PC-9 (cell line): ENCODE results near the gene CRYGS. TPM values are rescaled to one million over a fixed set of nuclear protein-coding genes. Genes with fewer than 3 reads are reported as not detected.
"Not testable (repeated sequence)": the region's sequence is repeated elsewhere in the genome, so short reads cannot be mapped to it uniquely, and the experiment has no call there.

ENCODE experiments used
- BruUV-seq: library from RNA; stranded (reverse); fragments of 400-500 nt; replicated peaks from 2 replicates; lab custom pipeline; 2021; lab: Mats Ljungman, UMichigan
- CTCF ChIA-PET: fragments of 300-600 bp; sonication (Branson Sonifier 250); formaldehyde crosslinking; loops from one replicate; lab custom pipeline; 2022; ENCODE audit warnings: antibody characterized with exemption; lab: Charles Lee
- POLR2A ChIA-PET: fragments of 300-600 bp; sonication (Branson Sonifier 250); formaldehyde crosslinking; loops from one replicate; lab custom pipeline; 2022; ENCODE audit warnings: antibody characterized with exemption; ENCODE audit not compliant: unreplicated experiment; lab: Charles Lee
- DNase-seq, 2 experiments: peaks; one replicate each; pipeline versions ENCODE4 v3.0.0 to v3.0.0-alpha.2; 2015 to 2022; ENCODE audit warnings: mixed read lengths in 1 of 2
- H2AFZ ChIP-seq: fragments of 200-600 bp; sonication (generic); 2 replicates; pipeline ENCODE4 v1.8.1; 2017; ENCODE audit warnings: antibody characterized with exemption
- H3F3A ChIP-seq: fragments of 200-600 bp; sonication (generic); 2 replicates; pipeline ENCODE4 v1.8.1; 2017; ENCODE audit warnings: antibody characterized with exemption, mild to moderate bottlenecking, low read depth; ENCODE audit not compliant: insufficient read depth
- H3K27ac ChIP-seq: fragments of 200-600 bp; sonication (generic); 2 replicates; pipeline ENCODE4 v1.6.1; 2016; ENCODE audit warnings: mixed run types
- H3K27me3 ChIP-seq: fragments of 200-600 bp; sonication (generic); 2 replicates; pipeline ENCODE4 v1.6.1; 2016; ENCODE audit warnings: low read depth, mixed run types; ENCODE audit not compliant: insufficient read depth
- H3K36me3 ChIP-seq: fragments of 200-600 bp; sonication (generic); 2 replicates; pipeline ENCODE4 v1.6.1; 2016; ENCODE audit warnings: low read depth, mixed run types
- H3K4me1 ChIP-seq: fragments of 200-600 bp; sonication (generic); replicated peaks from 2 replicates; pipeline ENCODE4 v1.6.1; 2016; ENCODE audit warnings: mixed run types; ENCODE audit not compliant: insufficient read depth
- H3K4me2 ChIP-seq: fragments of 200-600 bp; sonication (generic); 2 replicates; pipeline ENCODE4 v1.6.1; 2017; ENCODE audit warnings: mixed run types
- H3K4me3 ChIP-seq: fragments of 200-600 bp; sonication (generic); 2 replicates; pipeline ENCODE4 v1.6.1; 2016; ENCODE audit warnings: mixed run types
- H3K79me2 ChIP-seq: fragments of 200-600 bp; sonication (generic); 2 replicates; pipeline ENCODE4 v1.6.1; 2017; ENCODE audit warnings: low read depth, mixed run types
- H3K9me2 ChIP-seq: fragments of 200-600 bp; sonication (generic); 2 replicates; pipeline ENCODE4 v1.8.1; 2017; ENCODE audit warnings: mild to moderate bottlenecking; ENCODE audit not compliant: insufficient read depth
- H3K9me3 ChIP-seq: fragments of 200-600 bp; sonication (generic); 2 replicates; pipeline ENCODE4 v1.8.1; 2016; ENCODE audit warnings: low read depth; ENCODE audit not compliant: insufficient read depth
- H4K20me1 ChIP-seq: fragments of 200-600 bp; sonication (generic); 2 replicates; pipeline ENCODE4 v1.8.1; 2017; ENCODE audit not compliant: insufficient read depth
- EZH2 ChIP-seq: fragments of 200-600 bp; sonication (generic); IDR thresholded peaks from 2 replicates; pipeline ENCODE4 v1.8.0; 2017; ENCODE audit warnings: antibody characterized with exemption, low read depth
- intact Hi-C: fragments of 100-400 bp; cut with micrococcal nuclease; formaldehyde crosslinking; loops from one replicate; pipeline ENCODE4 v1.10.0; 2022; ENCODE audit not compliant: unreplicated experiment
- total RNA-seq: library from RNA; stranded (reverse); gene quantifications from 2 replicates; pipeline ENCODE4 v1.2.3, GENCODE V29; 2021
- TF ChIP-seq, protein P1 (sequence below): fragments of 200-600 bp; sonication (generic); conservative IDR thresholded peaks from 2 replicates; pipeline ENCODE4 v1.6.1; 2017; ENCODE audit warnings: mixed run types, antibody characterized with exemption, mild to moderate bottlenecking, moderate library complexity

Gene CRYGS
- total RNA-seq, 1 experiment from 2014 or later = 2.8 TPM

DNA sequence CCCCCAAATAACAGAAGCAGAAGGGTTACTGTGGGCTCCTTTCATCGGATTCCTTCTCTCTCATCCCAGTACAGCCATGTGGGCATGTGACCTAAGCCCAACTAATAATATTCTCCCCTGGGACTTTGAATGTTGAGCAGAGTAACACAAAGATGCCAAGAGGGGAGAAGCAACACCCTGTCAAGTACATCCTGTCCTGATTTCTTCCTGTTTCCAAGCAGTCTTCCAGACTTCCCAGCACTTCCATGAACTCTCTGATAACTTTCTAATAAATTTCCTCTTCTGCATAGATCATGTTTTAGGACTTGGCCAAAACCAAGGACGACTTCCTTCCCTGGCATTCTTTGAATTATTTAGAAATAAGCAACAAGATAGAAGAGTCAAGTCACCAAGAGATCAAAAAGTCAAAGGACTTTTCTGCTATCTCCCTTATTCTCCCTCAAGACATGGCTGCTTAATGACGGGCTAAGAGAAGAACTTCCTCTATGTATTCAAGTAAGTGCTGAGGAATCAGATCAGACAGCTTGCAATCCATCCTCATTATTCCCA, 37.9 kb downstream of the CRYGS start:
- no peaks in the 10 kb centered on the region for H3F3A ChIP-seq
- H3K27me3 ChIP-seq = peaks cover 95% of the 10 kb centered on the region
- H3K36me3 ChIP-seq = no peaks in the 10 kb centered on the region
- H3K9me3 ChIP-seq = no peaks in the 10 kb centered on the region
- DNase-seq = no peak
- POLR2A ChIA-PET = no interaction called here
- no peak overlapping the region for H3K4me3 ChIP-seq
- TF ChIP-seq, protein P1, sequence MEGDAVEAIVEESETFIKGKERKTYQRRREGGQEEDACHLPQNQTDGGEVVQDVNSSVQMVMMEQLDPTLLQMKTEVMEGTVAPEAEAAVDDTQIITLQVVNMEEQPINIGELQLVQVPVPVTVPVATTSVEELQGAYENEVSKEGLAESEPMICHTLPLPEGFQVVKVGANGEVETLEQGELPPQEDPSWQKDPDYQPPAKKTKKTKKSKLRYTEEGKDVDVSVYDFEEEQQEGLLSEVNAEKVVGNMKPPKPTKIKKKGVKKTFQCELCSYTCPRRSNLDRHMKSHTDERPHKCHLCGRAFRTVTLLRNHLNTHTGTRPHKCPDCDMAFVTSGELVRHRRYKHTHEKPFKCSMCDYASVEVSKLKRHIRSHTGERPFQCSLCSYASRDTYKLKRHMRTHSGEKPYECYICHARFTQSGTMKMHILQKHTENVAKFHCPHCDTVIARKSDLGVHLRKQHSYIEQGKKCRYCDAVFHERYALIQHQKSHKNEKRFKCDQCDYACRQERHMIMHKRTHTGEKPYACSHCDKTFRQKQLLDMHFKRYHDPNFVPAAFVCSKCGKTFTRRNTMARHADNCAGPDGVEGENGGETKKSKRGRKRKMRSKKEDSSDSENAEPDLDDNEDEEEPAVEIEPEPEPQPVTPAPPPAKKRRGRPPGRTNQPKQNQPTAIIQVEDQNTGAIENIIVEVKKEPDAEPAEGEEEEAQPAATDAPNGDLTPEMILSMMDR = no peak
- no peak for TF ChIP-seq EZH2
- H2AFZ ChIP-seq = no peak overlapping the region
- no peaks in the 10 kb centered on the region for H4K20me1 ChIP-seq
- intact Hi-C loops = no loop called here
- H3K27ac ChIP-seq = no peak overlapping the region
- H3K79me2 ChIP-seq = no peaks in the 10 kb centered on the region
- H3K9me2 ChIP-seq = no peaks in the 10 kb centered on the region
- BruUV-seq = no TSS peak
- H3K4me2 ChIP-seq = no peak overlapping the region
- CTCF ChIA-PET = no interaction called here
- no peaks in the 10 kb centered on the region for H3K4me1 ChIP-seq

DNA sequence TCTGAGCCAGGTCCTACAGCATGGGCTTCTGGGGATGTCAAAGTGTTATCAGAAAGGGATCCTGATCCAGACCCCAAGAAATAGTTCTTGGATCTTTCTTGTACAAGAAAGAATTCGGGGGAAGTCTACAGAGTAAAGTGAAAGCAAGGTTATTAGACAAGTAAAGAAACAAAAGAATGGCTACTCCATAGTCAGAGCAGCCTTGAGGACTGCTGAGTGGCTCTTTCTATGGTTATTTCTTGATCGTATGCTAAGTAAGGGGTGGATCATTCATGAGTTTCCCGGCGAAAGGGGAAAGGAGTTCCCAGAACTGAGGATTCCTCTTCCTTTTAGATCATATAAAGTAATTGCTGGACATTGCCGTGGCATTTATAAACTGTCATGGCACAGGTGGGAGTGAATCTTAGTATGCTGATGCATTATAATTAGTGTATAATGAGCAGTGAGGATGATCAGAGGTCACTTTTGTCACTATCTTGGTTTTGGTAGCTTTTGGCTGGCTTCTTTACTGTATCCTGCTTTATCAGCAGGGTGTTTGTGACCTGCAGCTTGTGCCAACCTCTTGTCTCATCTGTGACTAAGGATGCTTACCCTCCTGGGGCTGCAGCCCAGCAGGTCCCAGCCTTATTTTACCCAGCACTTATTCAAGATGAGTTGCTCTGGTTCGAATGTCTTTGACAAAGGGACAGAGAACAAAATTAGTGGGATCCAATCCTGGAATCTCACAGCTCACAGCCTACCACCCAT, 41.0 kb downstream of the CRYGS start:
- no peaks in the 10 kb centered on the region for H4K20me1 ChIP-seq
- H3K9me2 ChIP-seq = no peaks in the 10 kb centered on the region
- no peaks in the 10 kb centered on the region for H3K4me1 ChIP-seq
- H3K27me3 ChIP-seq = peaks cover 87% of the 10 kb centered on the region
- no peaks in the 10 kb centered on the region for H3F3A ChIP-seq
- H3K36me3 ChIP-seq = no peaks in the 10 kb centered on the region
- no peak overlapping the region for H3K4me3 ChIP-seq
- no peak overlapping the region for H3K27ac ChIP-seq
- peak overlapping the region; percentile 30 for H3K4me2 ChIP-seq
- DNase-seq = no peak
- TF ChIP-seq, protein P1 = no peak
- no peak for TF ChIP-seq EZH2
- POLR2A ChIA-PET = no interaction called here
- no peak overlapping the region for H2AFZ ChIP-seq
- CTCF ChIA-PET = no interaction called here
- H3K9me3 ChIP-seq = no peaks in the 10 kb centered on the region
- intact Hi-C loops = no loop called here
- BruUV-seq = no TSS peak
- H3K79me2 ChIP-seq = no peaks in the 10 kb centered on the region

DNA sequence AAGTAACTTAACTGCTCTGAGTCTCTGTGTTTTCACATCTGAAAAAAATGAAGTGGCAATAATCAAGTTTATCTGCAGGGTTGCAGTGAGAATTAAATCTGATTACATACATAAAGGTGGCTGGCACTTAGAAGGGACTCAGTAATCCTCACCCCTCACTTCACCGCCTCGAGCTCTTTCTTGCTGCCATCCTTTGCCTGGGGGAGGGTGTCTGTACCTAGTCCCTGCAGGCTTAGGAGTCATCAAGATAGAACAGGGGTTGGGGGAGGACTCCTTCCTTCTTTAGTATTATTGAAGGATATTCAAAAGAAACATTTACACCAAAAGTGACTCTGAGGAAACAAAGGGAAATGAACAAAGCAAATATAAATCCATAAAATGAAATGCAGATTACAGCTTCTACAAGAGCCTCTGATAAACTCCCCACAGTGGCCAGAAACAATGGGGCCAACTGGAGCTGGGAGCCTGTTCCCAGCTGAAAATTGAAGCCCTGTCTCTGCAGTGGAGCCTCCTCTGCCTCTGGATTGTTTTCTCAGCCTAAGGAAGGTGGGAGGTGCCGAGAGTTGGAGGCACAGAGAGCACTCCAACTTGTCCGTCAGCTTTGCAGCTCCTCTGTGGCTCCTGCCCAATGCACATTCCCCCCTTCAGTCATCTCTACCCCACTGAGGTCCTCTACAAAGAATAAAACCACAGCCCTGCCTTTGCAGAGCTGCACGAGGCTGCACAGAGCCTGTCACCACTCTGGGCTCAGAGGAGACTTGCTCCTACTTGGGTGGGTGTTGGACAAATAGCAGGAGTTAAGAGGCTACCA, 41.8 kb downstream of the CRYGS start:
- Histone ChIP-seq H3K27ac (no peak overlapping the region), H3K36me3 (no peaks in the 10 kb centered on the region), H3K9me2 (no peaks in the 10 kb centered on the region), H3K4me2 (peak overlapping the region; percentile 30), H3K9me3 (no peaks in the 10 kb centered on the region), H3F3A (no peaks in the 10 kb centered on the region), H3K27me3 (peaks cover 89% of the 10 kb centered on the region), H3K79me2 (no peaks in the 10 kb centered on the region), H4K20me1 (no peaks in the 10 kb centered on the region), H2AFZ (no peak overlapping the region), H3K4me1 (no peaks in the 10 kb centered on the region), H3K4me3 (no peak overlapping the region)
- ChIA-PET POLR2A (no interaction called here), CTCF (no interaction called here)
- no TSS peak for BruUV-seq
- DNase-seq = no peak
- TF ChIP-seq EZH2 = no peak
- TF ChIP-seq, protein P1 = no peak
- intact Hi-C loops = no loop called here

DNA sequence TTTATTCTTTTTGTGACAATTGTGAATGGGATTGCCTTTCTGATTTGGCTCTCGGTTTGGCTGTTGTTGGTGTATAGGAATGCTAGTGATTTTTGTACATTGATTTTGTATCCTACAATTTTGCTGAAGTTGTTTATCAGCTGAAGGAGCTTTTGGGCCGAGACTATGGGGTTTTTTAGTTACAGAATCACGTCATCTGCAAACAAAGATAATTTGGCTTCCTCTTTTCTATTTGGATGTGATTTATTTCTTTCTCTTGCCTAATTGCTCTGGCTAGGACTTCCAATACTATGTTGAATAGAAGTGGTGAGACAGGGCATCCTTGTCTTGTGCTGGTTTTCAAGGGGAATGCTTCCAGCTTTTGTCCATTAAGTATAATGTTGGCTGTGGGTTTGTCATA, 44.2 kb downstream of the CRYGS start:
- H3F3A ChIP-seq, H3K9me3 ChIP-seq, H3K79me2 ChIP-seq, DNase-seq, BruUV-seq, H3K4me3 ChIP-seq, CTCF ChIA-PET, H3K27ac ChIP-seq, H4K20me1 ChIP-seq, H2AFZ ChIP-seq, H3K4me1 ChIP-seq, POLR2A ChIA-PET, H3K9me2 ChIP-seq, H3K4me2 ChIP-seq, intact Hi-C loops, H3K36me3 ChIP-seq: not testable (repeated sequence)
- H3K27me3 ChIP-seq = peaks cover 92% of the 10 kb centered on the region

DNA sequence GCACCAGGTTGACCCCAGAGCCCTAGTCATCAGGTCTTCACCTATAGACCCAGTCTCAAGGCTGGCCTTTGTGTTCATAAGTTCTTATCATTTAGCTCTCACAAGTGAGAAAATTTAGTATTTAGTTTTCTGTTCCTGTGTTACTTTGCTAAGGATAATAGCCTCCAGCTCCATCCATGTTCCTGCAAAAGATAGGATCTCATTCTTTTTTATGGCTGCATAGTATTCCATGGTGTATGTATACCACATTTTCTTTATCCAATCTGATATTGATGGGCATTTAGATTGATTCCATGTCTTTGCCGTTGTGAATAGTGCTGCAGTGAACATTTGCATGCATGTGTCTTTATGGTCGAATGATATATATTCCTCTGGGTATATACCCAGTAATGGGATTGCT, 46.2 kb downstream of the CRYGS start:
- H3K27ac ChIP-seq, H3K9me2 ChIP-seq, DNase-seq, BruUV-seq, H3K4me1 ChIP-seq, H3K36me3 ChIP-seq, H3K4me2 ChIP-seq, intact Hi-C loops, H3F3A ChIP-seq, H3K79me2 ChIP-seq, H3K9me3 ChIP-seq, CTCF ChIA-PET, H3K4me3 ChIP-seq, H2AFZ ChIP-seq, POLR2A ChIA-PET, H4K20me1 ChIP-seq: not testable (repeated sequence)
- peaks cover 92% of the 10 kb centered on the region for H3K27me3 ChIP-seq
